Transverse colon (tissue), 4 donors: Measurements from ENCODE around the gene TWIST2.

Experiments used
- CTCF ChIP-seq, 5 experiments: fragments of 200-600 bp in 3 of 5; fragments of 450-650 bp in 2 of 5; sonication (generic) in 3 of 5; IDR thresholded peaks; 1 replicate in 2 of 5; 2 replicates in 3 of 5; pipeline ENCODE4 v1.5.1; 2016 to 2017; ENCODE audit warnings: antibody characterized with exemption in 5 of 5, inconsistent platforms in 3 of 5, mild to moderate bottlenecking in 2 of 5, moderate library complexity in 1 of 5
- EP300 ChIP-seq: sonication (generic); formaldehyde crosslinking; IDR thresholded peaks from one replicate; pipeline ENCODE4 v1.6.1; 2017; ENCODE audit warnings: antibody characterized with exemption, low read depth
- POLR2A ChIP-seq: fragments of 450-650 bp; IDR thresholded peaks from one replicate; pipeline ENCODE4 v1.6.1; 2016; ENCODE audit warnings: antibody characterized with exemption, mild to moderate bottlenecking, moderate library complexity
- POLR2AphosphoS5 ChIP-seq, 3 donors: sonication (generic); formaldehyde crosslinking; IDR thresholded peaks; one replicate each; pipeline ENCODE4 v1.6.1; 2016; ENCODE audit warnings: antibody characterized with exemption in 3 of 3

- TF ChIP-seq EP300 (no peak), CTCF (IDR thresholded peaks at IDR 0.05) (no peak), POLR2AphosphoS5 (IDR thresholded peaks at IDR 0.05) (no peak), POLR2A (no peak)
These were observed 35.6 kb downstream of the TWIST2 start for GRCh38 chr2:238883421-238883901.
